GM20000 (cell line): ENCODE measurements around the gene SLC5A5.

Experiments
- DNase-seq: peaks from one replicate; pipeline ENCODE4 v3.0.0; 2012; ENCODE audit warnings: low spot score
- TF ChIP-seq, protein P1 (sequence below): IDR thresholded peaks from 2 replicates; pipeline ENCODE4 v1.5.1; 2012; ENCODE audit warnings: mild to moderate bottlenecking, control low read depth; ENCODE audit errors: extremely low read depth, missing control alignments

SLC5A5 gene

GRCh38 chr19:17937371-17937900, 65.7 kb downstream of the SLC5A5 start:
- TF ChIP-seq, protein P1, sequence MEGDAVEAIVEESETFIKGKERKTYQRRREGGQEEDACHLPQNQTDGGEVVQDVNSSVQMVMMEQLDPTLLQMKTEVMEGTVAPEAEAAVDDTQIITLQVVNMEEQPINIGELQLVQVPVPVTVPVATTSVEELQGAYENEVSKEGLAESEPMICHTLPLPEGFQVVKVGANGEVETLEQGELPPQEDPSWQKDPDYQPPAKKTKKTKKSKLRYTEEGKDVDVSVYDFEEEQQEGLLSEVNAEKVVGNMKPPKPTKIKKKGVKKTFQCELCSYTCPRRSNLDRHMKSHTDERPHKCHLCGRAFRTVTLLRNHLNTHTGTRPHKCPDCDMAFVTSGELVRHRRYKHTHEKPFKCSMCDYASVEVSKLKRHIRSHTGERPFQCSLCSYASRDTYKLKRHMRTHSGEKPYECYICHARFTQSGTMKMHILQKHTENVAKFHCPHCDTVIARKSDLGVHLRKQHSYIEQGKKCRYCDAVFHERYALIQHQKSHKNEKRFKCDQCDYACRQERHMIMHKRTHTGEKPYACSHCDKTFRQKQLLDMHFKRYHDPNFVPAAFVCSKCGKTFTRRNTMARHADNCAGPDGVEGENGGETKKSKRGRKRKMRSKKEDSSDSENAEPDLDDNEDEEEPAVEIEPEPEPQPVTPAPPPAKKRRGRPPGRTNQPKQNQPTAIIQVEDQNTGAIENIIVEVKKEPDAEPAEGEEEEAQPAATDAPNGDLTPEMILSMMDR: no peak
- DNase-seq: no peak

DNA sequence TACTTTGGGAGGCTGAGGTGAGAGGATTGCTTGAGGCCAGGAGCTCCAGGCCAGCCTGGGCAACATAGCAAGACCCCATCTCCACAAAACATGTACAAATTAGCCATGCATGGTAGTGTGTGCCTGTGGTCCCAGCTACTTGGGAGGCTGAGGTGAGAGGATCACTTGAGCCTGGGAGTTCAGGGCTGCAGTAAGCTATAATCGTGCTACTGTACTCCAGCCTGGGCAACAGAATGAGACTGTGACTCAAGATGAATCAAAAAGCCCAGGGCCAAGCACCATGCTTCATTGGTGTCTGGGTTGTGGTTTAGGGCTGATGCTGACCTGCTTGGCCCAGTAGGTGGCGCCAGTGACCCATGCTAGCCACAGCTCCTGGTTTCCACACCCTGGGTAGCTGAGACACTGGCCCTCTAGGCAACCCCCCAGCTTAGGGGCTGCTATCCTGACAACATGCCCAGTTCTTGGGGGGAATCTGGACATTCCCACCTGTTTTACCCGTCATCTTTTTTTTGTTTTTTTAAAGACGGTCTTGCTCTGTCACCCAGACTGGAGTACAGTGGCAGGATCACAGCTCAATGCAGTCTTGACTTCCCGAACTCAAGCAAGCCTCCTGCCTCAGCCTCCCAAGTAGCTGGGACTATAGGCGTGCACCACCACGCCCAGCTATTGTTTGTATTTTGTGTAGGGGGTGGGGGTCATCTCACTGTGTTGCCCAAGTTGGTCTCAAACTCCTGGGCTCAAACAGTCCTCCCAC, 66.5 kb downstream of the SLC5A5 start:
- peak; percentile 91 for DNase-seq
- TF ChIP-seq, protein P1: peak; percentile 97

DNA sequence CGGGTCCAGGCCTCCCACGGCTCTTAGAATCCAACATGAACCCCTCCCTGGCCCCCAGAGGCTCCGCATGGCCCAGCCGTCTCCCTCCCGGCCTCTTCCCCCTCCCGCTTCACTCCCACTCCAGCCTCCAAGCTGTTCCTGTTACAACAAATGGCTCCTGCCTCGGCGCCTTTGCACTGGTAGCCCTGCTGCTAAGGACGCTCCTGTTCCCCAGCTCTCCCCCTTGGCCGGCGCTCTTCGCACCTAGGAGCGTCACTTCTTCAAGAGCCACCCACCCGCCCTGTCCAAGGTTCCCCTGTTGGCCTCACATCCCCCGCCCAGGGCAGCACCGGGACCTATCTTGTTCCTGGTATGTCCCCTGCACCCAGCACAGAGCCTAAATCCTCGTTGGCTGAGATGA, 70.4 kb downstream of the SLC5A5 start:
- no peak for DNase-seq
- TF ChIP-seq, protein P1: no peak

- no peak for DNase-seq
- TF ChIP-seq, protein P1: no peak
Measured at GRCh38 chr19:17942582-17943273, 71.0 kb downstream of the SLC5A5 start.

- TF ChIP-seq, protein P1: no peak
- DNase-seq: no peak
Measured at GRCh38 chr19:17943274-17944221, 71.8 kb downstream of the SLC5A5 start.

DNA sequence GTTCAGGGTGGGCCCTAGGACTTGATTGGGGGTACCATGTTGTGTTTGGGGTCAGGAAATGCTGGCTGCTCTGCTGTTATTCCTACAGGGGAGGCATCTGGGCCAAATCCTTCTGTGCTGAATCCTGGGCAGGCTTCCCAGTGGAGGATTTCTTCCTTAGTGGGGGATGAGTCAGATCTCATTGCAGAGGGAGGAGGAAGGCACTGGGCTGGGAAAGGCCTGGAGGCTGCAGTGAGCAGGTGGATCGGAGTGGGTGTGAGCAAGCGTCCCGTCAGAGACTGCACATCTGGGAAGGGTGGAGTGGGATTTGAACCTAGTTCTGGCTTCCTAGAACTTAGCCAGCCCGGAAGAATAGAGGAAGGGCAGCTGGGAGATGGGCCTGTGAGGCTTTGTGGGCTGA, 72.6 kb downstream of the SLC5A5 start:
- no peak for DNase-seq
- TF ChIP-seq, protein P1: no peak
